A549 (cell line): Measurements from ENCODE around the gene PNLIPRP3. TPM values are rescaled to one million over a fixed set of nuclear protein-coding genes. Genes with fewer than 3 reads are reported as not detected.

Experiments used
- FOSL2 ChIP-seq, 2 experiments: fragments of 450-650 bp in 1 of 2; fragments of >200 bp in 1 of 2; sonication (Bioruptor Twin) in 1 of 2; formaldehyde crosslinking; IDR thresholded peaks; 2 replicates each; pipeline versions ENCODE4 v1.5.0 to v1.6.1; 2016 to 2020; ENCODE audit warnings: mild to moderate bottlenecking in 1 of 2, moderate library complexity in 1 of 2
- polyA plus RNA-seq, 4 experiments: library from polyadenylated mRNA; depleted of rRNA in 3 of 4; stranded (reverse); fragments of >200 nt; fragmentation: RNase III in 1 of 4; extraction: RNeasy Plus Mini Kit Qiagen cat#74134 plus additional on column Dnase treatment in 1 of 4; gene quantifications; 2 replicates in 3 of 4; 3 replicates in 1 of 4; pipeline ENCODE4 v1.2.3, GENCODE V29; 2011 to 2017
- small RNA-seq, 6 experiments: library from RNA; depleted of rRNA; stranded (forward); fragments of <200 nt; gene quantifications; one replicate each; pipeline ENCODE3, GENCODE V24; 2012
- TF ChIP-seq, protein P1 (sequence below): fragments of >200 bp; sonication (Bioruptor Twin); formaldehyde crosslinking; IDR thresholded peaks from 3 replicates; pipeline ENCODE4 v1.6.1; 2016

PNLIPRP3 gene
- polyA plus RNA-seq, 2 of the 4 experiments (the other 2 are of a cell fraction): not detected

DNA sequence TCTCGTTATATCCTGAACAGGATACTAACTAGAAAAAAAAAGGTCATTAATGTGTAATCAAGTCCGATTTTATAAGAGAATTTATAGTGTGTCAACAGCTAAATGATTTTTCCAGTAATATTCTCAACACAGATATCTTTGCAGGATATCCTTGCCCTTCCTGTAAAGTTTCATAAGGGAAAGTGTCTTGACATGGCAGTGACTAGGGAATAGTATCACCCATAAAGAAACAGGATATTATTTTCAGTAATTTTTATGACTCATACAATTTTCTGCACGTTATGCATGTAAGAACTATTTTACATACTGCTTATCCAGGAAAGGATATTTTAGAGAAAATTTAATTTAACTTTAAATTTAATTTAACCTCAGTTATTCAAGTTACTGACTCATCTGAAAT lies 98.6 kb downstream of the PNLIPRP3 start (continued):
- TF ChIP-seq FOSL2 (IDR thresholded peaks at IDR 0.05): no peak
- TF ChIP-seq FOSL2 (CRISPR knock-in tag; IDR thresholded peaks at IDR 0.05): no peak; the same call in 1 of the 2 replicates
- TF ChIP-seq, protein P1, sequence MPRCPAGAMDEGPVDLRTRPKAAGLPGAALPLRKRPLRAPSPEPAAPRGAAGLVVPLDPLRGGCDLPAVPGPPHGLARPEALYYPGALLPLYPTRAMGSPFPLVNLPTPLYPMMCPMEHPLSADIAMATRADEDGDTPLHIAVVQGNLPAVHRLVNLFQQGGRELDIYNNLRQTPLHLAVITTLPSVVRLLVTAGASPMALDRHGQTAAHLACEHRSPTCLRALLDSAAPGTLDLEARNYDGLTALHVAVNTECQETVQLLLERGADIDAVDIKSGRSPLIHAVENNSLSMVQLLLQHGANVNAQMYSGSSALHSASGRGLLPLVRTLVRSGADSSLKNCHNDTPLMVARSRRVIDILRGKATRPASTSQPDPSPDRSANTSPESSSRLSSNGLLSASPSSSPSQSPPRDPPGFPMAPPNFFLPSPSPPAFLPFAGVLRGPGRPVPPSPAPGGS: no peak

Small RNAs within 50 kb of the gene (small RNA-seq; reads per million reads assigned to genes)
- gene SNRPGP6: 0 reads per million in 6 experiments

Other genes with a start within 250 kb of the PNLIPRP3 start
- 4.0 and 4.2 TPM in 2 replicates for gene GFRA1, start 154.6 kb upstream of the PNLIPRP3 start, polyA plus RNA-seq (2011; rRNA removed)
- gene GFRA1, start 154.6 kb upstream of the PNLIPRP3 start, polyA plus RNA-seq (2017; fragmentation: RNase III; extraction: RNeasy Plus Mini Kit Qiagen cat#74134 plus additional on column Dnase treatment): 9.5 to 15.2 TPM (median 13.2 TPM) in 3 replicates
- not detected in 2 replicates for gene CCDC172, start 103.4 kb upstream of the PNLIPRP3 start, polyA plus RNA-seq (2011; rRNA removed)
- not detected in 3 replicates for gene CCDC172, start 103.4 kb upstream of the PNLIPRP3 start, polyA plus RNA-seq (2017; fragmentation: RNase III; extraction: RNeasy Plus Mini Kit Qiagen cat#74134 plus additional on column Dnase treatment)
- not detected in 2 replicates for gene PNLIP, start 118.1 kb downstream of the PNLIPRP3 start, polyA plus RNA-seq (2011; rRNA removed)
- gene PNLIP, start 118.1 kb downstream of the PNLIPRP3 start, polyA plus RNA-seq (2017; fragmentation: RNase III; extraction: RNeasy Plus Mini Kit Qiagen cat#74134 plus additional on column Dnase treatment): not detected in 3 replicates
- not detected in 2 replicates for gene PNLIPRP1, start 163.1 kb downstream of the PNLIPRP3 start, polyA plus RNA-seq (2011; rRNA removed)
- not detected in 3 replicates for gene PNLIPRP1, start 163.1 kb downstream of the PNLIPRP3 start, polyA plus RNA-seq (2017; fragmentation: RNase III; extraction: RNeasy Plus Mini Kit Qiagen cat#74134 plus additional on column Dnase treatment)
- gene PNLIPRP2, start 193.1 kb downstream of the PNLIPRP3 start, polyA plus RNA-seq (2011; rRNA removed): not detected in 2 replicates
- gene PNLIPRP2, start 193.1 kb downstream of the PNLIPRP3 start, polyA plus RNA-seq (2017; fragmentation: RNase III; extraction: RNeasy Plus Mini Kit Qiagen cat#74134 plus additional on column Dnase treatment): 0.09 to 0.10 TPM in 2 of 3 replicates, not detected in the other